Measurements from ENCODE around the gene LACC1.

The LACC1 gene

GRCh38 chr13:43879755-43880181 lies at the start of gene LACC1:
Gene LACC1 (plus strand): TSS chr13:43879904. CDS start chr13:43880986, 1,082 bp downstream.
- Histone ChIP-seq H3K4me3 (ENCODE audit: low read length) (peak within 1 kb of the TSS; percentile 90), H3K9ac (ENCODE audit: low read length) (peak within 1 kb of the TSS; percentile 90), H3K36me3 (ENCODE audit: control insufficient read depth, insufficient read depth, low read length) (peaks cover 2% of the 10 kb centered on the region), H3K27me3 (ENCODE audit: control insufficient read depth, insufficient read depth, low read length) (no peaks in the 10 kb centered on the region), H3K4me1 (ENCODE audit: control insufficient read depth, insufficient read depth, low read length) (no peaks in the 10 kb centered on the region), H3K27ac (ENCODE audit: low read depth, low read length) (peak within 1 kb of the TSS; percentile 95)

- H3K9ac ChIP-seq (ENCODE audit: low read length), result no peak overlapping the region
- no peaks in the 10 kb centered on the region for H3K27me3 ChIP-seq (ENCODE audit: control insufficient read depth, insufficient read depth, low read length)
- no peaks in the 10 kb centered on the region for H3K36me3 ChIP-seq (ENCODE audit: control insufficient read depth, insufficient read depth, low read length)
- no peak overlapping the region for H3K27ac ChIP-seq (ENCODE audit: low read depth, low read length)
- no peak overlapping the region for H3K4me3 ChIP-seq (ENCODE audit: low read length)
- H3K4me1 ChIP-seq (ENCODE audit: control insufficient read depth, insufficient read depth, low read length), result no peaks in the 10 kb centered on the region
These were observed 49.2 kb upstream of the LACC1 start for GRCh38 chr13:43830497-43830881.

- no peaks in the 10 kb centered on the region for H3K36me3 ChIP-seq (ENCODE audit: control insufficient read depth, insufficient read depth, low read length)
- no peak overlapping the region for H3K27ac ChIP-seq (ENCODE audit: low read depth, low read length)
- H3K27me3 ChIP-seq (ENCODE audit: control insufficient read depth, insufficient read depth, low read length), result no peaks in the 10 kb centered on the region
- no peak overlapping the region for H3K9ac ChIP-seq (ENCODE audit: low read length)
- no peaks in the 10 kb centered on the region for H3K4me1 ChIP-seq (ENCODE audit: control insufficient read depth, insufficient read depth, low read length)
- no peak overlapping the region for H3K4me3 ChIP-seq (ENCODE audit: low read length)
These were observed 48.6 kb upstream of the LACC1 start for GRCh38 chr13:43831088-43831487.

- Histone ChIP-seq H3K9ac (ENCODE audit: low read length) (no peak overlapping the region), H3K27me3 (ENCODE audit: control insufficient read depth, insufficient read depth, low read length) (no peaks in the 10 kb centered on the region), H3K36me3 (ENCODE audit: control insufficient read depth, insufficient read depth, low read length) (no peaks in the 10 kb centered on the region), H3K4me1 (ENCODE audit: control insufficient read depth, insufficient read depth, low read length) (no peaks in the 10 kb centered on the region), H3K4me3 (ENCODE audit: low read length) (no peak overlapping the region), H3K27ac (ENCODE audit: low read depth, low read length) (no peak overlapping the region)
These were observed 44.0 kb upstream of the LACC1 start for GRCh38 chr13:43835701-43836100.

GRCh38 chr13:43838909-43839308 lies 40.8 kb upstream of the LACC1 start:
- H3K4me1 ChIP-seq (ENCODE audit: control insufficient read depth, insufficient read depth, low read length), result no peaks in the 10 kb centered on the region
- H3K27me3 ChIP-seq (ENCODE audit: control insufficient read depth, insufficient read depth, low read length), result no peaks in the 10 kb centered on the region
- no peaks in the 10 kb centered on the region for H3K36me3 ChIP-seq (ENCODE audit: control insufficient read depth, insufficient read depth, low read length)
- H3K4me3 ChIP-seq (ENCODE audit: low read length), result no peak overlapping the region
- H3K27ac ChIP-seq (ENCODE audit: low read depth, low read length), result no peak overlapping the region
- no peak overlapping the region for H3K9ac ChIP-seq (ENCODE audit: low read length)

GRCh38 chr13:43846496-43847158 lies 33.1 kb upstream of the LACC1 start:
- Histone ChIP-seq H3K4me1 (ENCODE audit: control insufficient read depth, insufficient read depth, low read length) (no peaks in the 10 kb centered on the region), H3K4me3 (ENCODE audit: low read length) (no peak overlapping the region), H3K36me3 (ENCODE audit: control insufficient read depth, insufficient read depth, low read length) (no peaks in the 10 kb centered on the region), H3K9ac (ENCODE audit: low read length) (no peak overlapping the region), H3K27me3 (ENCODE audit: control insufficient read depth, insufficient read depth, low read length) (no peaks in the 10 kb centered on the region), H3K27ac (ENCODE audit: low read depth, low read length) (no peak overlapping the region)

- no peaks in the 10 kb centered on the region for H3K27me3 ChIP-seq (ENCODE audit: control insufficient read depth, insufficient read depth, low read length)
- no peaks in the 10 kb centered on the region for H3K36me3 ChIP-seq (ENCODE audit: control insufficient read depth, insufficient read depth, low read length)
- no peak overlapping the region for H3K27ac ChIP-seq (ENCODE audit: low read depth, low read length)
- H3K4me3 ChIP-seq (ENCODE audit: low read length), result no peak overlapping the region
- no peak overlapping the region for H3K9ac ChIP-seq (ENCODE audit: low read length)
- H3K4me1 ChIP-seq (ENCODE audit: control insufficient read depth, insufficient read depth, low read length), result no peaks in the 10 kb centered on the region
These were observed 31.6 kb upstream of the LACC1 start for GRCh38 chr13:43848001-43848649.

- no peaks in the 10 kb centered on the region for H3K27me3 ChIP-seq (ENCODE audit: control insufficient read depth, insufficient read depth, low read length)
- H3K4me3 ChIP-seq (ENCODE audit: low read length), result no peak overlapping the region
- H3K9ac ChIP-seq (ENCODE audit: low read length), result no peak overlapping the region
- no peak overlapping the region for H3K27ac ChIP-seq (ENCODE audit: low read depth, low read length)
- no peaks in the 10 kb centered on the region for H3K4me1 ChIP-seq (ENCODE audit: control insufficient read depth, insufficient read depth, low read length)
- H3K36me3 ChIP-seq (ENCODE audit: control insufficient read depth, insufficient read depth, low read length), result no peaks in the 10 kb centered on the region
These were observed 28.8 kb upstream of the LACC1 start for GRCh38 chr13:43850873-43851272.

GRCh38 chr13:43852923-43853404 lies 26.7 kb upstream of the LACC1 start:
- H3K36me3 ChIP-seq (ENCODE audit: control insufficient read depth, insufficient read depth, low read length), result no peaks in the 10 kb centered on the region
- no peaks in the 10 kb centered on the region for H3K27me3 ChIP-seq (ENCODE audit: control insufficient read depth, insufficient read depth, low read length)
- no peak overlapping the region for H3K27ac ChIP-seq (ENCODE audit: low read depth, low read length)
- H3K9ac ChIP-seq (ENCODE audit: low read length), result no peak overlapping the region
- H3K4me1 ChIP-seq (ENCODE audit: control insufficient read depth, insufficient read depth, low read length), result no peaks in the 10 kb centered on the region
- H3K4me3 ChIP-seq (ENCODE audit: low read length), result no peak overlapping the region

- Histone ChIP-seq H3K4me1 (ENCODE audit: control insufficient read depth, insufficient read depth, low read length) (no peaks in the 10 kb centered on the region), H3K36me3 (ENCODE audit: control insufficient read depth, insufficient read depth, low read length) (no peaks in the 10 kb centered on the region), H3K27ac (ENCODE audit: low read depth, low read length) (no peak overlapping the region), H3K4me3 (ENCODE audit: low read length) (no peak overlapping the region), H3K27me3 (ENCODE audit: control insufficient read depth, insufficient read depth, low read length) (no peaks in the 10 kb centered on the region), H3K9ac (ENCODE audit: low read length) (no peak overlapping the region)
These were observed 17.8 kb upstream of the LACC1 start for GRCh38 chr13:43861863-43862262.

GRCh38 chr13:43864921-43865320 lies 14.8 kb upstream of the LACC1 start:
- H3K27me3 ChIP-seq (ENCODE audit: control insufficient read depth, insufficient read depth, low read length), result no peaks in the 10 kb centered on the region
- no peak overlapping the region for H3K27ac ChIP-seq (ENCODE audit: low read depth, low read length)
- H3K4me3 ChIP-seq (ENCODE audit: low read length), result no peak overlapping the region
- no peaks in the 10 kb centered on the region for H3K36me3 ChIP-seq (ENCODE audit: control insufficient read depth, insufficient read depth, low read length)
- H3K9ac ChIP-seq (ENCODE audit: low read length), result no peak overlapping the region
- no peaks in the 10 kb centered on the region for H3K4me1 ChIP-seq (ENCODE audit: control insufficient read depth, insufficient read depth, low read length)

GRCh38 chr13:43865892-43866291 lies 13.8 kb upstream of the LACC1 start:
- Histone ChIP-seq H3K27me3 (ENCODE audit: control insufficient read depth, insufficient read depth, low read length) (no peaks in the 10 kb centered on the region), H3K4me3 (ENCODE audit: low read length) (no peak overlapping the region), H3K4me1 (ENCODE audit: control insufficient read depth, insufficient read depth, low read length) (no peaks in the 10 kb centered on the region), H3K27ac (ENCODE audit: low read depth, low read length) (no peak overlapping the region), H3K9ac (ENCODE audit: low read length) (no peak overlapping the region), H3K36me3 (ENCODE audit: control insufficient read depth, insufficient read depth, low read length) (no peaks in the 10 kb centered on the region)

- no peaks in the 10 kb centered on the region for H3K36me3 ChIP-seq (ENCODE audit: control insufficient read depth, insufficient read depth, low read length)
- H3K27me3 ChIP-seq (ENCODE audit: control insufficient read depth, insufficient read depth, low read length), result no peaks in the 10 kb centered on the region
- H3K4me1 ChIP-seq (ENCODE audit: control insufficient read depth, insufficient read depth, low read length), result no peaks in the 10 kb centered on the region
- no peak overlapping the region for H3K27ac ChIP-seq (ENCODE audit: low read depth, low read length)
- H3K4me3 ChIP-seq (ENCODE audit: low read length), result no peak overlapping the region
- no peak overlapping the region for H3K9ac ChIP-seq (ENCODE audit: low read length)
These were observed 7.5 kb upstream of the LACC1 start for GRCh38 chr13:43872181-43872580.
